HEK293T (cell line): ENCODE data around the gene KCNE2.

Experiments
- CTCF ChIA-PET: fragments of 350-600 bp; formaldehyde crosslinking; extraction: SDS; loops from one replicate; lab custom pipeline; 2021; ENCODE audit warnings: antibody characterized with exemption, inconsistent platforms; lab: Yijun Ruan, JAX
- POLR2A ChIA-PET: fragments of 350-600 bp; formaldehyde crosslinking; extraction: SDS; loops from one replicate; lab custom pipeline; 2020; ENCODE audit warnings: antibody characterized with exemption, inconsistent platforms; lab: Yijun Ruan, JAX
- DNase-seq: peaks from one replicate; pipeline ENCODE4 v3.0.0; 2012; ENCODE audit warnings: mixed read lengths; ENCODE audit errors: extremely low spot score
- ARNT ChIP-seq: fragments of 450-650 bp; IDR thresholded peaks from 2 replicates; pipeline ENCODE4 v1.6.1; 2017; ENCODE audit warnings: mild to moderate bottlenecking
- BHLHE40 ChIP-seq: fragments of 450-650 bp; IDR thresholded peaks from 2 replicates; pipeline ENCODE4 v1.6.1; 2016; ENCODE audit warnings: mild to moderate bottlenecking, moderate library complexity, borderline replicate concordance
- CTBP1 ChIP-seq: fragments of 450-650 bp; IDR thresholded peaks from 2 replicates; pipeline ENCODE4 v1.6.1; 2016; ENCODE audit warnings: borderline replicate concordance
- ELF4 ChIP-seq: fragments of 450-650 bp; IDR thresholded peaks from 2 replicates; pipeline ENCODE4 v1.6.1; 2017; ENCODE audit warnings: antibody characterized with exemption
- FOXA1 ChIP-seq: fragments of 450-650 bp; IDR thresholded peaks from 2 replicates; pipeline ENCODE4 v1.6.1; 2016; ENCODE audit warnings: mild to moderate bottlenecking
- FOXK2 ChIP-seq: fragments of 450-650 bp; IDR thresholded peaks from 2 replicates; pipeline ENCODE4 v1.6.1; 2016; ENCODE audit warnings: mild to moderate bottlenecking
- FOXM1 ChIP-seq: fragments of 450-650 bp; IDR thresholded peaks from 2 replicates; pipeline ENCODE4 v1.6.1; 2017; ENCODE audit warnings: mild to moderate bottlenecking, borderline replicate concordance
- HDGF ChIP-seq: fragments of 450-650 bp; IDR thresholded peaks from 2 replicates; pipeline ENCODE4 v1.6.1; 2017; ENCODE audit warnings: antibody characterized with exemption, borderline replicate concordance
- L3MBTL2 ChIP-seq: fragments of 450-650 bp; conservative IDR thresholded peaks from 2 replicates; pipeline ENCODE4 v1.6.1; 2016; ENCODE audit warnings: mild to moderate bottlenecking
- LEF1 ChIP-seq: fragments of 450-650 bp; IDR thresholded peaks from 2 replicates; pipeline ENCODE4 v1.6.1; 2017; ENCODE audit warnings: mild to moderate bottlenecking, borderline replicate concordance
- NFRKB ChIP-seq: fragments of 450-650 bp; IDR thresholded peaks from 2 replicates; pipeline ENCODE4 v1.6.1; 2016; ENCODE audit warnings: mild to moderate bottlenecking, moderate library complexity
- PKNOX1 ChIP-seq: fragments of 450-650 bp; IDR thresholded peaks from 2 replicates; pipeline ENCODE4 v1.6.1; 2016
- SP1 ChIP-seq: fragments of 450-650 bp; IDR thresholded peaks from 2 replicates; pipeline ENCODE4 v1.6.1; 2017
- SUZ12 ChIP-seq: fragments of 450-650 bp; IDR thresholded peaks from 2 replicates; pipeline ENCODE4 v1.6.1; 2016; ENCODE audit warnings: mild to moderate bottlenecking
- TARDBP ChIP-seq: fragments of 450-650 bp; IDR thresholded peaks from 2 replicates; pipeline ENCODE4 v1.6.1; 2016
- ZNF384 ChIP-seq: fragments of 450-650 bp; IDR thresholded peaks from 2 replicates; pipeline ENCODE4 v1.6.1; 2016

KCNE2 gene

GRCh38 chr21:34353182-34353581 lies 10.6 kb upstream of the KCNE2 start:
- POLR2A ChIA-PET = no interaction called here
- TF ChIP-seq ELF4 (no peak), L3MBTL2 (no peak), CTBP1 (no peak), ZNF384 (no peak), SUZ12 (no peak), PKNOX1 (no peak), TARDBP (no peak), SP1 (no peak), HDGF (no peak), LEF1 (no peak), BHLHE40 (no peak), FOXA1 (no peak), ARNT (no peak), NFRKB (no peak), FOXM1 (no peak)
- CTCF ChIA-PET = interaction anchor here (3.1 kb wide), 1 partner anchor 429 kb away, joined by 16 read pairs; no protein-coding TSS in a partner anchor
- DNase-seq = no peak

GRCh38 chr21:34354836-34355235 lies 9.0 kb upstream of the KCNE2 start:
- TF ChIP-seq SP1 = no peak
- no peak for TF ChIP-seq LEF1
- no peak for TF ChIP-seq ELF4
- TF ChIP-seq TARDBP = no peak
- no peak for TF ChIP-seq FOXA1
- TF ChIP-seq PKNOX1 = no peak
- TF ChIP-seq CTBP1 = no peak
- TF ChIP-seq SUZ12 = no peak
- no peak for TF ChIP-seq FOXK2
- TF ChIP-seq BHLHE40 = no peak
- TF ChIP-seq NFRKB = no peak
- TF ChIP-seq L3MBTL2 = no peak
- no peak for TF ChIP-seq ZNF384
- TF ChIP-seq ARNT = no peak
- TF ChIP-seq FOXM1 = no peak
- no peak for TF ChIP-seq HDGF
- DNase-seq = no peak
- POLR2A ChIA-PET = interaction anchor here (0.7 kb wide), 1 partner anchor 431 kb away, joined by 3 read pairs; no protein-coding TSS in a partner anchor
- CTCF ChIA-PET = interaction anchor here (3.1 kb wide), 1 partner anchor 431 kb away, joined by 16 read pairs; no protein-coding TSS in a partner anchor

- POLR2A ChIA-PET = no interaction called here
- DNase-seq = no peak
- CTCF ChIA-PET = interaction anchor here (0.6 to 3.1 kb wide), 2 partner anchors 246 to 432 kb away, joined by 3 to 16 read pairs; no protein-coding TSS in a partner anchor
- TF ChIP-seq FOXK2 (no peak), FOXA1 (no peak)
Measured at GRCh38 chr21:34355570-34355969, 8.2 kb upstream of the KCNE2 start.

GRCh38 chr21:34357889-34358288 lies 5.9 kb upstream of the KCNE2 start:
- ChIA-PET CTCF (no interaction called here), POLR2A (no interaction called here)
- no peak for DNase-seq
- TF ChIP-seq ARNT (no peak), CTBP1 (no peak), PKNOX1 (no peak), ZNF384 (no peak), BHLHE40 (no peak)

GRCh38 chr21:34358866-34359265 lies 4.9 kb upstream of the KCNE2 start:
- no peak for TF ChIP-seq SUZ12
- no peak for TF ChIP-seq ARNT
- no peak for TF ChIP-seq PKNOX1
- no peak for TF ChIP-seq FOXM1
- no peak for DNase-seq
- ChIA-PET CTCF (no interaction called here), POLR2A (no interaction called here)

GRCh38 chr21:34360488-34361241 lies 3.1 kb upstream of the KCNE2 start:
- DNase-seq = no peak
- CTCF ChIA-PET = interaction anchor here (1.8 to 2.9 kb wide), 2 partner anchors 13 to 436 kb away, joined by 6 to 9 read pairs; no protein-coding TSS in a partner anchor
- POLR2A ChIA-PET = no interaction called here
- TF ChIP-seq L3MBTL2 = no peak
- no peak for TF ChIP-seq ZNF384
- TF ChIP-seq ELF4 = no peak
- no peak for TF ChIP-seq SUZ12
